Mesenteric fat pad (tissue), 1 donor: ENCODE results near the gene NDUFB7. TPM values are rescaled to one million over a fixed set of nuclear protein-coding genes. Genes with fewer than 3 reads are reported as not detected.
"Not testable (repeated sequence)": the region's sequence is repeated elsewhere in the genome, so short reads cannot be mapped to it uniquely, and the experiment has no call there.

Source experiments
- DNase-seq: peaks from one replicate; pipeline ENCODE4 v3.0.0-alpha.2; 2020; ENCODE audit warnings: low spot score
- long read RNA-seq: library from polyadenylated mRNA; unstranded; transcript quantifications from one replicate; pipeline ENCODE4 v2.0.0, GENCODE V29; 2020
- total RNA-seq: library from RNA; stranded (reverse); fragmentation: NEBNext Ultra II Directional; extraction: Animal tissue kit (Norgen Biotek cat#: 25700); gene quantifications from one replicate; pipeline ENCODE4 v1.2.1, GENCODE V29; 2021
- donor health status: DM: yes; HTN: yes; CAD: no.

The NDUFB7 gene
- 181 TPM for total RNA-seq
- long read RNA-seq, transcript NDUFB7-201 (3 exons, 531 nt), result major isoform, 17 of 18 reads
- long read RNA-seq, partial matches to known transcripts, result 1 of 18 reads
- long read RNA-seq, other reads (novel, unspliced or antisense), result 0 of 18 reads

GRCh38 chr19:14571695-14572490, at the start of gene NDUFB7:
Gene NDUFB7 (minus strand): TSS chr19:14572066. CDS start chr19:14572000, 66 bp downstream.
- DNase-seq, result peak; percentile 93

GRCh38 chr19:14619404-14619803, 47.5 kb upstream of the NDUFB7 start:
- no peak for DNase-seq

GRCh38 chr19:14616407-14616806, 44.5 kb upstream of the NDUFB7 start:
- no peak for DNase-seq

GRCh38 chr19:14615623-14616022, 43.8 kb upstream of the NDUFB7 start:
- no peak for DNase-seq

GRCh38 chr19:14614099-14614412, 42.2 kb upstream of the NDUFB7 start:
- no peak for DNase-seq

- not testable (repeated sequence) for DNase-seq
Measured at GRCh38 chr19:14613399-14614098, 41.7 kb upstream of the NDUFB7 start.

GRCh38 chr19:14612657-14613056, 40.8 kb upstream of the NDUFB7 start:
- no peak for DNase-seq

GRCh38 chr19:14612242-14612641, 40.4 kb upstream of the NDUFB7 start:
- not testable (repeated sequence) for DNase-seq

GRCh38 chr19:14611051-14611450, 39.2 kb upstream of the NDUFB7 start:
- DNase-seq, result no peak

GRCh38 chr19:14606627-14607026, 34.8 kb upstream of the NDUFB7 start:
- no peak for DNase-seq

- no peak for DNase-seq
Measured at GRCh38 chr19:14603990-14604387, 32.1 kb upstream of the NDUFB7 start.

- no peak for DNase-seq
Measured at GRCh38 chr19:14599548-14600147, 27.8 kb upstream of the NDUFB7 start.

- DNase-seq, result no peak
Measured at GRCh38 chr19:14595558-14595957, 23.7 kb upstream of the NDUFB7 start.

- not testable (repeated sequence) for DNase-seq
Measured at GRCh38 chr19:14589433-14589832, 17.6 kb upstream of the NDUFB7 start.

- DNase-seq, result not testable (repeated sequence)
Measured at GRCh38 chr19:14585187-14585586, 13.3 kb upstream of the NDUFB7 start.

GRCh38 chr19:14584372-14584771, 12.5 kb upstream of the NDUFB7 start:
- DNase-seq, result not testable (repeated sequence)

- no peak for DNase-seq
Measured at GRCh38 chr19:14582894-14583340, 11.1 kb upstream of the NDUFB7 start, which contains the start of gene CLEC17A. Gene CLEC17A (plus strand): TSS chr19:14583084. CDS start chr19:14583161, 77 bp downstream.

GRCh38 chr19:14580623-14581237, 8.9 kb upstream of the NDUFB7 start:
- DNase-seq, result no peak

- no peak for DNase-seq
Measured at GRCh38 chr19:14577885-14578427, 6.1 kb upstream of the NDUFB7 start.

GRCh38 chr19:14577264-14577663, 5.4 kb upstream of the NDUFB7 start:
- no peak for DNase-seq

GRCh38 chr19:14576363-14576762, 4.5 kb upstream of the NDUFB7 start:
- no peak for DNase-seq
